GM12878 (cell line): Measurements from ENCODE around the gene GATAD2B. TPM values are rescaled to one million over a fixed set of nuclear protein-coding genes. Genes with fewer than 3 reads are reported as not detected.

ENCODE experiments used
- ATAC-seq: fragments of 200-7000 bp; cut with Tn5 transposase; 3 replicates; pipeline ENCODE4 v1.9.1; 2020; ENCODE audit warnings: mild to moderate bottlenecking, moderate library complexity
- BruUV-seq: library from RNA; stranded (reverse); fragments of 400-500 nt; replicated peaks from 2 replicates; lab custom pipeline; 2021; lab: Mats Ljungman, UMichigan
- CTCF ChIA-PET: fragments of 300-600 bp; sonication (Branson Sonifier 250); formaldehyde crosslinking; extraction: SDS; loops from one replicate; lab custom pipeline; 2021; ENCODE audit warnings: inconsistent platforms; lab: Yijun Ruan, JAX
- POLR2A ChIA-PET: fragments of 350-600 bp; formaldehyde crosslinking; extraction: SDS; loops from one replicate; lab custom pipeline; 2021; ENCODE audit warnings: inconsistent platforms; lab: Charles Lee
- RAD21 ChIA-PET: fragments of 300-600 bp; sonication (Branson Sonifier 250); formaldehyde crosslinking; loops from one replicate; lab custom pipeline; 2023; ENCODE audit warnings: antibody characterized with exemption; ENCODE audit not compliant: unreplicated experiment; lab: Charles Lee
- SMC1A ChIA-PET: fragments of 300-600 bp; sonication (Branson Sonifier 250); formaldehyde crosslinking; loops from one replicate; lab custom pipeline; 2023; ENCODE audit not compliant: unreplicated experiment, uncharacterized antibody; lab: Charles Lee
- DNase-seq: peaks from one replicate; pipeline ENCODE4 v3.0.0-alpha.2; 2011; ENCODE audit warnings: low read depth, low spot score
- FAIRE-seq: peaks from 3 replicates; lab custom pipeline; 2011; peaks lifted over from hg19 to GRCh38; lab: Jason Lieb, UNC
- H2AFZ ChIP-seq: 2 replicates; pipeline ENCODE4 v1.6.0; 2011; ENCODE audit warnings: low read depth, low read length, control low read depth; ENCODE audit not compliant: control insufficient read depth
- H3K27ac ChIP-seq: 2 replicates; pipeline ENCODE4 v1.5.1; 2011; ENCODE audit warnings: control low read depth; ENCODE audit not compliant: control insufficient read depth, insufficient read depth
- H3K27me3 ChIP-seq, 2 experiments: replicated peaks in 1 of 2; 2 replicates each; pipeline versions ENCODE4 v1.6.0 to v1.6.1; 2011; ENCODE audit warnings: low read length in 1 of 2; ENCODE audit not compliant: control insufficient read depth in 2 of 2, insufficient read depth in 2 of 2
- H3K36me3 ChIP-seq, 2 experiments: 2 replicates each; pipeline ENCODE4 v1.5.1; 2011; ENCODE audit warnings: low read length in 1 of 2; ENCODE audit not compliant: control insufficient read depth in 2 of 2, insufficient read depth in 2 of 2
- H3K4me1 ChIP-seq: 2 replicates; pipeline ENCODE4 v1.6.1; 2011; ENCODE audit warnings: mild to moderate bottlenecking, low read length, moderate library complexity, mixed read lengths; ENCODE audit not compliant: control insufficient read depth, insufficient read depth
- H3K4me2 ChIP-seq: 2 replicates; pipeline ENCODE4 v1.6.0; 2011; ENCODE audit warnings: control low read depth; ENCODE audit not compliant: control insufficient read depth, insufficient read depth
- H3K4me3 ChIP-seq: fragments of 200-600 bp; sonication (generic); 2 replicates; pipeline ENCODE4 v1.5.1; 2016
- H3K79me2 ChIP-seq: 2 replicates; pipeline ENCODE4 v1.6.0; 2011; ENCODE audit warnings: low read length; ENCODE audit not compliant: control insufficient read depth, insufficient read depth
- H3K9ac ChIP-seq: 2 replicates; pipeline ENCODE4 v1.8.0; 2011; ENCODE audit warnings: low read length, control low read depth, mixed read lengths; ENCODE audit not compliant: control insufficient read depth, insufficient read depth
- H3K9me3 ChIP-seq: replicated peaks from 3 replicates; pipeline ENCODE4 v1.5.1; 2011; ENCODE audit warnings: mild to moderate bottlenecking, low read length; ENCODE audit not compliant: control insufficient read depth, insufficient read depth
- H4K20me1 ChIP-seq: 2 replicates; pipeline ENCODE4 v1.6.0; 2011; ENCODE audit not compliant: control insufficient read depth, insufficient read depth
- JUND ChIP-seq: IDR thresholded peaks from 2 replicates; pipeline ENCODE4 v1.6.1; 2012; ENCODE audit warnings: low read depth, mild to moderate bottlenecking, low read length, improper control_type of control experiment, moderate library complexity
- KDM1A ChIP-seq: fragments of 200-600 bp; sonication (generic); IDR thresholded peaks from 2 replicates; pipeline ENCODE4 v1.6.1; 2016; ENCODE audit warnings: borderline replicate concordance
- MEF2A ChIP-seq: IDR thresholded peaks from 2 replicates; pipeline ENCODE4 v1.6.1; 2011; ENCODE audit warnings: low read depth, mild to moderate bottlenecking, low read length, moderate library complexity; ENCODE audit not compliant: insufficient read depth
- MEF2B ChIP-seq: fragments of 450-650 bp; IDR thresholded peaks from 2 replicates; pipeline ENCODE4 v1.6.1; 2018; ENCODE audit warnings: mild to moderate bottlenecking, moderate library complexity; ENCODE audit not compliant: partially characterized antibody, poor library complexity, severe bottlenecking
- MTA3 ChIP-seq: IDR thresholded peaks from 2 replicates; pipeline ENCODE4 v1.6.1; 2012; ENCODE audit warnings: low read length, inconsistent platforms, borderline replicate concordance
- PML ChIP-seq: IDR thresholded peaks from 2 replicates; pipeline ENCODE4 v1.6.1; 2012; ENCODE audit warnings: low read length, inconsistent platforms
- YBX1 ChIP-seq: fragments of 450-650 bp; IDR thresholded peaks from 2 replicates; pipeline ENCODE4 v1.6.1; 2016; ENCODE audit warnings: antibody characterized with exemption
- YY1 ChIP-seq: IDR thresholded peaks from 2 replicates; pipeline ENCODE4 v1.6.1; 2011; ENCODE audit warnings: low read depth, mild to moderate bottlenecking, low read length
- WGBS: methylation state at CpG from one replicate; pipeline ENCODE4 v1.1.6; 2016; ENCODE audit warnings: low lambda C conversion rate; ENCODE audit not compliant: insufficient replicate concordance, insufficient coverage; ENCODE audit errors: missing lambda C conversion rate; 5-methylcytosine and 5-hydroxymethylcytosine counted together
- in situ Hi-C: fragments of 300-500 bp; cut with MboI; formaldehyde crosslinking; loops from 9 replicates; pipeline ENCODE4 v1.14.3; 2018; ENCODE audit warnings: mixed read lengths
- intact Hi-C: fragments of 100-400 bp; cut with micrococcal nuclease; formaldehyde crosslinking; loops from one replicate; pipeline ENCODE4 v1.14.2; 2022; ENCODE audit not compliant: unreplicated experiment
- polyA plus RNA-seq, 11 experiments: library from polyadenylated mRNA; depleted of rRNA in 4 of 11; unstranded in 6 of 11; stranded (reverse) in 5 of 11; fragments of >200 nt; fragmentation: Nextera tagmentation in 4 of 11; fragmentation: Illumina TruSeq in 1 of 11; extraction: Ambion mirVana in 4 of 11; extraction: Trizol in 1 of 11; gene quantifications; 1 replicate in 1 of 11; 2 replicates in 10 of 11; pipeline versions ENCODE4 v1.2.1 to v1.2.3, GENCODE V29; 2011 to 2016; ENCODE audit warnings: inconsistent platforms in 2 of 11, missing spikeins in 2 of 11, low read depth in 1 of 11
- total RNA-seq, 4 experiments: library from RNA; depleted of rRNA in 3 of 4; stranded (reverse); fragments of >200 nt in 3 of 4; fragmentation: Illumina TruSeq in 1 of 4; extraction: Trizol in 1 of 4; gene quantifications; 2 replicates each; pipeline versions ENCODE4 v1.2.1 to v1.2.3, GENCODE V29; 2013 to 2021
- TF ChIP-seq, protein P1 (sequence below): IDR thresholded peaks from 2 replicates; pipeline ENCODE4 v1.6.1; 2012; ENCODE audit warnings: low read depth, low read length, improper control_type of control experiment
- TF ChIP-seq, protein P2 (sequence below): IDR thresholded peaks from 2 replicates; pipeline ENCODE4 v1.6.1; 2011; ENCODE audit warnings: borderline replicate concordance, low read depth, mild to moderate bottlenecking, moderate library complexity, mixed read lengths, low read length; ENCODE audit not compliant: insufficient read depth; ENCODE audit errors: extremely low read length
- TF ChIP-seq, protein P3 (sequence below): fragments of 450-650 bp; IDR thresholded peaks from 2 replicates; pipeline ENCODE4 v1.6.1; 2017; ENCODE audit warnings: mild to moderate bottlenecking, moderate library complexity

Gene GATAD2B
- total and polyA plus RNA-seq, 10 of the 15 experiments (the other 5 are each of a cell fraction or from before 2014, with no cell fraction given), result 2.4 to 63.1 (median 8.7) TPM

DNA sequence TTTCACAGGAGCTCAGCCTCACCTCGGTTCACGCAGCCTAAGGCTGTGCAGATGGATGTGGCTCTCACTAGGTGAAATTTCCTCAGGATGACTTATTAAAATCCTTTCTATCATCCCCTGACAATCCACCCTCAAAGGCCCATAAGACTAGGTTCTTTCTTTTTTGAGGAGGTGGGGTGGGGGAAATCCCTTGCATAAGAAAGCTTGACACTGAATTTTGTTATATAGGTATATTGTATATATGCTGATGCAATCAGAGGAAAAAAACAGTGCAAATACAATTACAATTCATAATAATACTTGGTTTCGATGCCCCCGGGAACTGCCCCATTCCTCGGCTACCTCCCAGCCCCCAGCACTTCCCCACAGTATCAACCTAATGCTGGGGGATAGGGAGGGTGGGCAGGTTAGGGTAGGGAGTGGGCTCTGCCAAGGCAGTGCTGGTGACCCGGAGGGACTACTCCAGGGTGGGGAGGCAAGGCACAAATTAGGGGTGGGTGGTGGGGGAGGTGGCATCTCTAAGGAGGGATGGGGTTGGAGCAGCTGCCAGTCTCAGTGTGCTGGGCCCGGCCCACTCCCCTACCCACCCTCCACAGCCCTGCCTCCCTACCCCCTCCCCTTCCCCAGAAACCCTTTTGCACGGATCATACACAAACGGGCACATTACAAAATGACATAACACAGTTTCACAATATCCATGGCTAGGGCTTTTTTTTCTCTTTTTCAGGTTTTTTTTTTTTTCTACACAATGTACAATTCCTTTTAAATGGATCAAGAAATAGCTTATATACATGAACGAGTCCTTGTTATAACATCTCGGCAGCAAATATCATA is 116.7 kb downstream of the GATAD2B start:
- Histone ChIP-seq H3K36me3 (peaks cover 9 to 17% of the 10 kb centered on the region in 2 experiments; a peak in 3 of 4 replicates), H3K27ac (peak overlapping the region; percentile 75), H3K9me3 (no peaks in the 10 kb centered on the region), H3K4me1 (peaks cover 39% of the 10 kb centered on the region), H3K4me3 (no peak overlapping the region), H4K20me1 (no peaks in the 10 kb centered on the region), H3K9ac (peak overlapping the region; percentile 43; the same call in 1 of the 2 replicates), H3K27me3 (no peaks in the 10 kb centered on the region), H2AFZ (no peak overlapping the region), H3K4me2 (peak overlapping the region; percentile 72), H3K79me2 (peaks cover 3% of the 10 kb centered on the region; the same call in 1 of the 2 replicates)
- TF ChIP-seq, protein P1, sequence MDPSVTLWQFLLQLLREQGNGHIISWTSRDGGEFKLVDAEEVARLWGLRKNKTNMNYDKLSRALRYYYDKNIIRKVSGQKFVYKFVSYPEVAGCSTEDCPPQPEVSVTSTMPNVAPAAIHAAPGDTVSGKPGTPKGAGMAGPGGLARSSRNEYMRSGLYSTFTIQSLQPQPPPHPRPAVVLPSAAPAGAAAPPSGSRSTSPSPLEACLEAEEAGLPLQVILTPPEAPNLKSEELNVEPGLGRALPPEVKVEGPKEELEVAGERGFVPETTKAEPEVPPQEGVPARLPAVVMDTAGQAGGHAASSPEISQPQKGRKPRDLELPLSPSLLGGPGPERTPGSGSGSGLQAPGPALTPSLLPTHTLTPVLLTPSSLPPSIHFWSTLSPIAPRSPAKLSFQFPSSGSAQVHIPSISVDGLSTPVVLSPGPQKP, result no peak
- TF ChIP-seq MEF2A (no peak), YBX1 (no peak), MEF2B (no peak), YY1 (no peak), KDM1A (no peak), PML (no peak), MTA3 (no peak), JUND (no peak)
- TF ChIP-seq, protein P2, sequence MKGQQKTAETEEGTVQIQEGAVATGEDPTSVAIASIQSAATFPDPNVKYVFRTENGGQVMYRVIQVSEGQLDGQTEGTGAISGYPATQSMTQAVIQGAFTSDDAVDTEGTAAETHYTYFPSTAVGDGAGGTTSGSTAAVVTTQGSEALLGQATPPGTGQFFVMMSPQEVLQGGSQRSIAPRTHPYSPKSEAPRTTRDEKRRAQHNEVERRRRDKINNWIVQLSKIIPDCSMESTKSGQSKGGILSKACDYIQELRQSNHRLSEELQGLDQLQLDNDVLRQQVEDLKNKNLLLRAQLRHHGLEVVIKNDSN, result no peak
- TF ChIP-seq, protein P3, sequence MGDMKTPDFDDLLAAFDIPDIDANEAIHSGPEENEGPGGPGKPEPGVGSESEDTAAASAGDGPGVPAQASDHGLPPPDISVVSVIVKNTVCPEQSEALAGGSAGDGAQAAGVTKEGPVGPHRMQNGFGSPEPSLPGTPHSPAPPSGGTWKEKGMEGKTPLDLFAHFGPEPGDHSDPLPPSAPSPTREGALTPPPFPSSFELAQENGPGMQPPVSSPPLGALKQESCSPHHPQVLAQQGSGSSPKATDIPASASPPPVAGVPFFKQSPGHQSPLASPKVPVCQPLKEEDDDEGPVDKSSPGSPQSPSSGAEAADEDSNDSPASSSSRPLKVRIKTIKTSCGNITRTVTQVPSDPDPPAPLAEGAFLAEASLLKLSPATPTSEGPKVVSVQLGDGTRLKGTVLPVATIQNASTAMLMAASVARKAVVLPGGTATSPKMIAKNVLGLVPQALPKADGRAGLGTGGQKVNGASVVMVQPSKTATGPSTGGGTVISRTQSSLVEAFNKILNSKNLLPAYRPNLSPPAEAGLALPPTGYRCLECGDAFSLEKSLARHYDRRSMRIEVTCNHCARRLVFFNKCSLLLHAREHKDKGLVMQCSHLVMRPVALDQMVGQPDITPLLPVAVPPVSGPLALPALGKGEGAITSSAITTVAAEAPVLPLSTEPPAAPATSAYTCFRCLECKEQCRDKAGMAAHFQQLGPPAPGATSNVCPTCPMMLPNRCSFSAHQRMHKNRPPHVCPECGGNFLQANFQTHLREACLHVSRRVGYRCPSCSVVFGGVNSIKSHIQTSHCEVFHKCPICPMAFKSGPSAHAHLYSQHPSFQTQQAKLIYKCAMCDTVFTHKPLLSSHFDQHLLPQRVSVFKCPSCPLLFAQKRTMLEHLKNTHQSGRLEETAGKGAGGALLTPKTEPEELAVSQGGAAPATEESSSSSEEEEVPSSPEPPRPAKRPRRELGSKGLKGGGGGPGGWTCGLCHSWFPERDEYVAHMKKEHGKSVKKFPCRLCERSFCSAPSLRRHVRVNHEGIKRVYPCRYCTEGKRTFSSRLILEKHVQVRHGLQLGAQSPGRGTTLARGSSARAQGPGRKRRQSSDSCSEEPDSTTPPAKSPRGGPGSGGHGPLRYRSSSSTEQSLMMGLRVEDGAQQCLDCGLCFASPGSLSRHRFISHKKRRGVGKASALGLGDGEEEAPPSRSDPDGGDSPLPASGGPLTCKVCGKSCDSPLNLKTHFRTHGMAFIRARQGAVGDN, result no peak
- intact Hi-C loops, result loop anchor here (5.0 kb wide), 2 partner anchors 116 to 161 kb away; partner anchors contain the start of genes CREB3L4 and GATAD2B
- no TSS peak for BruUV-seq
- 87% methylated on average over 11 of the region's 11 CpGs for WGBS
- CTCF ChIA-PET, result interaction anchor here (0.6 to 4.0 kb wide), 12 partner anchors 9 to 741 kb away, joined by 3 to 23 read pairs (median 4); partner anchors contain the start of genes CREB3L4, GATAD2B and RAB13
- DNase-seq (no peak), FAIRE-seq (no peak), ATAC-seq (peak; percentile 40)
- in situ Hi-C loops, result no loop called here
- POLR2A ChIA-PET, result interaction anchor here (0.5 to 2.6 kb wide), 9 partner anchors 12 to 1812 kb away, joined by 3 to 14 read pairs (median 5); partner anchors contain the start of genes DENND4B and JTB
- SMC1A ChIA-PET, result interaction anchor here (0.6 to 4.1 kb wide), 16 partner anchors 8 to 181 kb away, joined by 3 to 21 read pairs (median 5); partner anchors contain the start of genes CREB3L4, GATAD2B and RAB13
- RAD21 ChIA-PET, result interaction anchor here (0.7 to 4.4 kb wide), 9 partner anchors 19 to 184 kb away, joined by 3 to 46 read pairs (median 3); partner anchors contain the start of genes GATAD2B, INTS3 and RPS27
